GM18517 (cell line): ENCODE measurements around the gene ZBTB47.

Experiments used
- ATAC-seq: cut with Tn5 transposase; IDR thresholded peaks from one replicate; pipeline ENCODE4 v1.9.1; 2021; ENCODE audit warnings: mild to moderate bottlenecking, moderate library complexity; ENCODE audit not compliant: unreplicated experiment

Gene ZBTB47

DNA sequence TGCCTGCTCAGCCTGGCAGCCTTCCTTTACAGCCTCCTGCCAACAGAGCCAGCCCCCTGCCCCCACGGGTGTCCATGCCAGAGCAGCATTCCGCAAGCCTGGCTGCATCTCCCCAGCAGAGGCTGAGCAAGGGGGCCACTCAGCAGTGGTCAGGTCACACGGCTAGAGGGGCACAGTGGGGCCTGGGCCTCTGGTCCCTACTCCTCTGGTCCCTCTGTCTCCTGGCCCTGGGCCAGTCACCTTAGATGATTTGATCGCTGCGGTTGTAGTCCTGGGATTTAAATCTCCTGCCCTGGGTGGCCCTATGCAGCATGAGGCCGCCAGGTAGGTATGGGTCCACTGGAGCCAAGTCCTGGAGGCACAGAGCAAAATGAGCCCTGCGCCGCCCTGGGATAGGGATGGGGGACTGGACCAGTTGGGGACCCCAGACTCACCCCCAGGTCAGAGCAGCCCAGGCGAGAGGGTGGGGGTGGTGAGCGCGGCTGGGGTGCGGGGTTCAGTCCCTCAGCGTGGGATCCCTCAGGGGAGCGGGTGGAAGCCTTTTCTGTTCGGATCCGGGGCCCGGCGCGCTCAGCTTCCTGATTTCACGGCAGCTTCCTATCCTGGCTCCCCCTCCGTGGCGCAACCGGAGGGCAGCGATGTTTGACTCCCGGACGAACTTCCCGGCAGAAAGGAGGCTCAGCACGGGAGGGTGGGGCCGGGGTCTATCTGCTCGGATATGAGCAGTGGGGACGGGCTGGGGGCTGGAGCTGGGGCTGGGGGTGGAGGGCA, at the start of gene ZBTB47:
ZBTB47 (plus strand) TSS at position 138 of the 771 bp plus-strand sequence. CDS start 4,659 bp downstream, outside the sequence.
- ATAC-seq = no peak

- no peak for ATAC-seq
These were observed 47.8 kb upstream of the ZBTB47 start for GRCh38 chr3:42605546-42606173.

DNA sequence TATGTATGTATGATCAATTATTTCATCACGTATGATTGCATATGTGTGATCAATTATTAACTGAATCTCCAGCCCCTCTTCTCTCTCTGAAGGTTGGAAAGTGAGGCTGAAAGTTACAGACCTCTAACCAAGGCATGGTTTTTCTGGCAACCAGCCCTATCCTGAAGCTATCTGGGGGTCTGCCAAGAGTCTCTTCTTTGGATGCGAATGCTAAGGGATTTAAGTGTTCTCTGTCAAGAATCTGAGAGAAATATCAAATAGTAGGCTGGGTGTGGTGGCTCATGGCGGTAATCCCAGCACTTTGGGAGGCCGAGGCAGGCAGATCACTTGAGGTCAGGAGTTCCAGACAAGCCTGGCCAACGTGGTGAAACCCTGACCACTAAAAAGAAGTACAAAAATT, 44.9 kb upstream of the ZBTB47 start:
- ATAC-seq = no peak

DNA sequence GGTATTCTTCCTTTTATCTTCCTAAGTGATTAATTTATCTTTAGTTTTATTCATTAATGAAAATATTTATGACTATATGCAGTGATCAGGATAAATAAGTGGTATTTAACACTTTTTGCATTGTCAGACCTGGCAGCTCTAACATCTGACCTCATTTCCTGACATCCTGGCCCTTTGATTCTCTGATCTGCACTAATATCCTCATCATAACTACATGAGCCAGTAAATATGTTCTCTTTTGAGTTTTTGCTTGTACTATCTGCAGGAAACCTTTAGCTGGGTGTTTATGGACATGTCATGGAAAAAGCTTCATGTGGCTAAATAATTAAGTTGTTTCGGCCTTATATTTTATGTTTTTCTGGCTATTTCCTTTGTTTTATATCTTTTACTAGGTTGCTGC, 42.5 kb upstream of the ZBTB47 start:
- no peak for ATAC-seq

DNA sequence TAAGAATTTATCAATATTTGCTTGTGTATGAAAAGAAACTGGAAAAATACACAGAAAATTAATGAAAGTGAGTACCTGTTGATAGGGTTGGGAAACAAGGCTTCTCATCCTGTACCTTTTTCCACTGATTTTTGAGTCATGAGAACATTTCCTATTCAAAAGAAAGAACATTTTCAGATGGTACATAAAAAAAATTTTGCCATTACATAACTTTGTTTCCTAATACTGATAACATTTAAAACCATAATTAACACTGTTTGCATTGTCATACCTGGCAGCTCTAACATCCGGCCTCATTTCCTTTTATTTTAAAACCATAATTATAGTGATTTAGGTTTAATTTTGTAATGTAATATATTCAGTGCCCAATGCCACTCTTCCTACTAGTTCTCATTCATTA, 41.3 kb upstream of the ZBTB47 start:
- no peak for ATAC-seq

GRCh38 chr3:42612928-42613327, 40.6 kb upstream of the ZBTB47 start:
- peak; percentile 84 for ATAC-seq

- no peak for ATAC-seq
These were observed 40.0 kb upstream of the ZBTB47 start for GRCh38 chr3:42613462-42613861.

GRCh38 chr3:42631620-42632019, 21.9 kb upstream of the ZBTB47 start:
- no peak for ATAC-seq

- no peak for ATAC-seq
These were observed 21.4 kb upstream of the ZBTB47 start for GRCh38 chr3:42632146-42632545.

GRCh38 chr3:42633544-42633943, 20.0 kb upstream of the ZBTB47 start:
- ATAC-seq = no peak

- peak; percentile 59 for ATAC-seq
These were observed 18.4 kb upstream of the ZBTB47 start for GRCh38 chr3:42635111-42635510.

- no peak for ATAC-seq
These were observed 16.5 kb upstream of the ZBTB47 start for GRCh38 chr3:42637001-42637400.

DNA sequence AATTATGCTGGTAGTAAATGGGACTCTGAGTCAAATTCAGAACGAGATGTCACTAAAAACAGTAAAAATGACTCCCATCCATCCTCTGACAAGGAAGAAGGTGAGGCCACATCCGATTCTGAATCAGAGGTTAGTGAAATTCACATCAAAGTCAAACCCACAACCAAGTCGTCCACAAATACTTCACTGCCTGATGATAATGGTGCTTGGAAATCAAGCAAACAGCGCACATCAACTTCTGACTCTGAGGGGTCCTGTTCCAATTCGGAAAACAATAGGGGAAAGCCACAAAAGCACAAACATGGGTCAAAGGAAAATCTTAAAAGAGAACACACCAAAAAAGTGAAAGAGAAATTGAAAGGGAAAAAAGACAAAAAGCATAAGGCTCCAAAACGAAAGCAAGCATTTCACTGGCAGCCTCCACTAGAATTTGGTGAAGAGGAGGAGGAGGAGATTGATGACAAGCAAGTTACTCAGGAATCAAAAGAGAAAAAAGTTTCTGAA, 15.1 kb upstream of the ZBTB47 start:
- no peak for ATAC-seq

- ATAC-seq = no peak
These were observed 14.3 kb upstream of the ZBTB47 start for GRCh38 chr3:42639192-42639591.

DNA sequence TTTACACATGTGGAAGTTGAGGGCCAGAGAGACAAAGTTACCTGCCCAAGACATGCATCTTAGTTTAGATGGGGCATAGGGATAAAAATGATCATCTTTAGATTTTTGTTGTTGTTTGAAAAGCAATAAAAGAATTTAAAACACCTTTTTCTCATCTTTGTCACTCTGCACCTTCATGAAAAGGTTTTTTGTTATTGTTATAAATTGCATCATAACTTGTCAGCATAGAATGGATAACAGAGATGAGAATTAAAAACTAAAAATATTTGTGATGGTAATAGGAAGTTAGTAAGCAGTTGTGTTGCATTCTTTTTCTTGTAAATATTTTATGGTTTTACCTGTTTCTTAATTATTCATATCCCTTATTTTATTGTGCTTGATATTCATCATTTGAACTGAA, 13.4 kb upstream of the ZBTB47 start:
- no peak for ATAC-seq

- no peak for ATAC-seq
These were observed 12.6 kb upstream of the ZBTB47 start for GRCh38 chr3:42640771-42641370.

GRCh38 chr3:42647821-42648459, 5.6 kb upstream of the ZBTB47 start:
- ATAC-seq = no peak

- ATAC-seq = no peak
These were observed 4.5 kb upstream of the ZBTB47 start for GRCh38 chr3:42649006-42649405.

DNA sequence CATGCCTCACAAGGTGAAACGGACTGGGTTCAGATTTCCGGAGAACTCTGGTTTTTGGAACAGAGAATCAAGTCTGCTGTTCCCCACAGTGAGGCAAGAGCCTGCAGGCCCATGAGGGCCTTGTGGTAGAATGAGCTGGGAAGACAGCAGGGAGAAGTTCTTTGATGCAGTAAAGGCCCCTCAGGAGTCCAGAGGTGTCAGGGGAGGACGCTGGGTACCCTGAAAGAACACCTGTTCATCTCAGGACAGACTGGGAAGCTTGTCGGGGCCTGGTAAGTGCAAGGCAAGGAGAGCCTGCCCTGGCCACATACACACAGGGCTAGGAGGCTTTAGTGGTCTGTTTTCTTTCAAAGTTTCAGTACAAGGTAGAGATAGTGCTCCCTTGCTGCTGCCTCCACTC, 3.7 kb upstream of the ZBTB47 start:
- no peak for ATAC-seq

DNA sequence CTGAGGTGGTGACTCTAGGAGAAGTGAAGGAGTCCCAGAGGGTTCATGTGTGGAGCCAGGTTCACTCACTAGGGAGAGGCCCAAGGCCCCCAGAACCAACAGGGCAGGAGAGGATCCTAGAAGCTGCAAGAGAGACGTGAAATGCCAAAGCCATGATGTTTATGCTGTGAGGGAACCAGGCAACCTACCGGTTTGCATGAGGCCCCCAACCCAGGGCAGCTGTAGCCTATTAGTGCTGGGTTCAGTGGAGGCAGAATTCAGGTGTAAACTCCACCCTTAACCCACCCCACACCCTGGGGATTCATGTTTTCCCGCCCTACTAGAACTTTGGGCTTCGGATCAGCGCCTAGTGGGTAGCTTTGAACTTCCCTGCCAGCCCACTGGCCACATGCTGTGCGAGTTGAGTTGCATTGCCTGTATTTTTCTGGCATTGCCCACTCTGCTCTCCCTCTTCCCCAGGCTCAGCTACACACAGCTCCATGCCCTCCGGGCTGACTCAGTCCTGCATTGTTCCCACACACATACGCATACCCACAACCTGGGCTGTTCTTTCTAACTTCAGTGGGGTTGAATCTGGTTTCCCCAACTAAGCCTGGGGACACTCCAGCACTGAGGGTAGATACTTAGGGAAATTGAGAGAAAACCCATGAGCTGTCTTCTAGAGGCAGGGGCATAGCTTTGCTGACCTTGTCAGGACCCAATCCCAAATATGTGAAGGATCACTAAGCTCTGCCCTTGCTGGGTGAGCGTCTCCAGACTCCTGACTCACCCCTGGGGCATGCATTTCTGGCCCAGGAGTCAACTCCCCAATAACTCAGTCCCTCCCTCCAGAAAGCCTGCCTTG, 2.0 kb upstream of the ZBTB47 start:
- ATAC-seq = no peak

DNA sequence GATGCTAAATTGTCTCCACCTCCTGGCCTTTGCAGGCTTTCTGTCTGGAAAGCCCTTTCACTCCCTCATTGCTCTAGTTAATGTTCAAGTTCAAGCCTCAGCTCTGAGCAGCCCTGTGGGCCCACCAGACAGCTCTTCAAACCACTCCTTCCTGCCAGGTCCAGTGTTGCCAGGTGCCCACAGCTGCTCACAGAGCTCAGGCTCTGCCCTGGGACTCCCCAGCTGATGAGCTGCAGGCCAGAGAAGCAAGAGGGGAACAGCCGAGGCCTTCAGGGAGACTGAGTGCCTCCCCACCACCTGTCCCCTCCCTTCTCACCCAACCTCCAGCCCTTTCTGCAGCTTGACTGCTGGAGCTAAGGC, 1.3 kb upstream of the ZBTB47 start:
- ATAC-seq = peak; percentile 4
